WI38 (cell line): ENCODE measurements around the gene IGSF5.
"Not testable (repeated sequence)": the region's sequence is repeated elsewhere in the genome, so short reads cannot be mapped to it uniquely, and the experiment has no call there.

ENCODE experiments used
- H3K4me3 ChIP-seq: 2 replicates; pipeline ENCODE4 v1.5.1; 2011; ENCODE audit warnings: low read depth, mild to moderate bottlenecking, control low read depth, low read length
- CTCF ChIP-seq: IDR thresholded peaks from 2 replicates; pipeline ENCODE4 v1.5.1; 2012; ENCODE audit warnings: low read depth, mild to moderate bottlenecking, control low read depth, low read length

IGSF5 gene

GRCh38 chr21:39738566-39738965 is 6.4 kb upstream of the IGSF5 start:
- TF ChIP-seq CTCF: no peak
- H3K4me3 ChIP-seq: no peak overlapping the region

GRCh38 chr21:39739531-39739930 is 5.5 kb upstream of the IGSF5 start:
- H3K4me3 ChIP-seq: not testable (repeated sequence)

- H3K4me3 ChIP-seq: not testable (repeated sequence)
Measured at GRCh38 chr21:39742561-39742960, 2.4 kb upstream of the IGSF5 start.

- not testable (repeated sequence) for H3K4me3 ChIP-seq
Measured at GRCh38 chr21:39745332-39745731, 349 bp downstream of the IGSF5 start.

GRCh38 chr21:39750670-39751069 is 5.7 kb downstream of the IGSF5 start:
- no peak overlapping the region for H3K4me3 ChIP-seq
- TF ChIP-seq CTCF: no peak

- H3K4me3 ChIP-seq: no peak overlapping the region
- TF ChIP-seq CTCF: no peak
Measured at GRCh38 chr21:39754811-39755210, 9.8 kb downstream of the IGSF5 start.

- TF ChIP-seq CTCF: no peak
- no peak overlapping the region for H3K4me3 ChIP-seq
Measured at GRCh38 chr21:39756285-39756684, 11.3 kb downstream of the IGSF5 start.

- no peak for TF ChIP-seq CTCF
- no peak overlapping the region for H3K4me3 ChIP-seq
Measured at GRCh38 chr21:39763272-39763970, 18.4 kb downstream of the IGSF5 start.

GRCh38 chr21:39774227-39774626 is 29.2 kb downstream of the IGSF5 start:
- no peak for TF ChIP-seq CTCF

More at GRCh38 chr21:39774227-39774626, 29.2 kb downstream of the IGSF5 start:
- no peak overlapping the region for H3K4me3 ChIP-seq
